Heart left ventricle (tissue), 13 donors: ENCODE results near the gene COL11A2.

ENCODE experiments used
- CTCF ChIP-seq, 12 donors: fragments of 200-600 bp; sonication (generic) in 4 of 12; IDR thresholded peaks; one replicate each; pipeline versions ENCODE4 v1.5.0 to v1.8.0; 2018 to 2022; ENCODE audit warnings: antibody characterized with exemption in 12 of 12, mild to moderate bottlenecking in 5 of 12
- POLR2A ChIP-seq, 2 donors: fragments of 450-650 bp; IDR thresholded peaks; one replicate each; pipeline ENCODE4 v1.6.1; 2017; ENCODE audit warnings: antibody characterized with exemption in 2 of 2, mild to moderate bottlenecking in 2 of 2, moderate library complexity in 2 of 2
- donor health status: ischemic (EF 13 %, LVEDD 7.1; RV severe dilation, severe dysfunction).
- donor health status: DM: no; HTN: yes; CAD: no.
- donor health status: DM: no; HTN: no; CAD: no.
- donor health status: ischemic (EF 25% LVEDD 6.9; RV normal size, moderate dysfunction).
- donor health status: ischemic (EF 25% LVEDD 5.7; RV mildly dilated, moderate dysfunction).
- donor health status: ischemic (EF 35%, LVEDD 5.7; RV mildly dilated, moderate dysfunction).
- donor health status: nonischemic (EF 11% LVEDD 7.7; RV severe dilation, severe dysfunction).
- donor health status: DM: yes; HTN: yes; CAD: no.
- donor health status: PGD.
- donor health status: ischemic (EF 29% LVEDD 5.4; RV normal size, mild dysfunction).
- donor health status: nonischemic (EF 23%, LVEDD 6.1; RV moderate dilation, normal function).

DNA sequence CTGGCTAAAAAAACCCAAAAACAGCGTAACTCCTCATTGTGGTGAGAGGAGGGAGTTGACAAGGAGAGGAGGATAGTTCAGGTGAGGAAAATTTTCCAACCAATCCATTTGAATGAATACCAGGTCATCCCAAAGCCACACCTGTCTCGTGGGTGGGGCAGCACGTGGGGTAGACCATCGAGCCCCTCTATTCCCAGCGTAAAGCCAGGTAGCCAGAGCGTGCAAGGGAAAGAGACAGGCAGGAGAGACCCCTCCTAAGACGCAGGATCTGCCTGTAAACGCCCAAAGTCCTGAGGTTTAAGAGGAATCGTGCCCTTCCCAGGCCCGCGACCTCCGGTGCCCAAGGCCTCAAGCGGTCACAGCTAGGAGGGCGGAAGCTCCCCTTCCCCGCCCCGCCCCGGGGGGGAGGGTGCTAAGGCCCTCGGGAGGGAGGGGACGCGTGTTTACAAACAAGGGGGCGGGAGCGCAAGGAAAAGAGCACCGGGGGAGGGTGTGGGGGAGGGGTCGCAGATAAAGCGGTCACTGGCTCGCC lies 7.5 kb upstream of the COL11A2 start:
- no peak for TF ChIP-seq CTCF (IDR thresholded peaks at IDR 0.05)
- TF ChIP-seq POLR2A (IDR thresholded peaks at IDR 0.05): no peak
